Activated B cell treated with CpG ODN at 0.5 μM for 24 hours (primary cell): Measurements from ENCODE around the gene COX7A2L. TPM values are rescaled to one million over a fixed set of nuclear protein-coding genes. Genes with fewer than 3 reads are reported as not detected.

ENCODE experiments used
- ATAC-seq: fragments of 200-7000 bp; cut with Tn5 transposase; one replicate; pipeline ENCODE4 v1.10.0; 2021; ENCODE audit warnings: low read depth, mild to moderate bottlenecking, moderate library complexity
- CTCF ChIA-PET: fragments of 350-600 bp; sonication (Branson Sonifier 250); formaldehyde crosslinking; loops from one replicate; lab custom pipeline; 2021; ENCODE audit warnings: antibody characterized with exemption; lab: Charles Lee
- POLR2A ChIA-PET: fragments of 350-600 bp; sonication (Branson Sonifier 250); formaldehyde crosslinking; loops from one replicate; lab custom pipeline; 2021; ENCODE audit warnings: antibody characterized with exemption; lab: Charles Lee
- DNase-seq: peaks from one replicate; pipeline ENCODE4 v3.0.0; 2022
- H3K27ac Mint-ChIP-seq: one replicate; pipeline ENCODE4 v1.8.0; 2020; ENCODE audit warnings: mixed read lengths
- H3K27me3 Mint-ChIP-seq: one replicate; pipeline ENCODE4 v1.8.0; 2021; ENCODE audit warnings: mixed read lengths
- H3K36me3 Mint-ChIP-seq: one replicate; pipeline ENCODE4 v1.8.0; 2021; ENCODE audit warnings: low read depth, mixed read lengths
- H3K4me1 Mint-ChIP-seq: one replicate; pipeline ENCODE4 v1.8.0; 2021; ENCODE audit warnings: mixed read lengths
- H3K4me3 Mint-ChIP-seq: one replicate; pipeline ENCODE4 v1.8.0; 2020; ENCODE audit warnings: mild to moderate bottlenecking, mixed read lengths
- H3K9me3 Mint-ChIP-seq: one replicate; pipeline ENCODE4 v1.8.0; 2020; ENCODE audit warnings: mixed read lengths
- CTCF ChIP-seq: fragments of 200-600 bp; IDR thresholded peaks from one replicate; pipeline ENCODE4 v1.8.0; 2022; ENCODE audit warnings: antibody characterized with exemption, mild to moderate bottlenecking
- intact Hi-C: fragments of 100-400 bp; cut with micrococcal nuclease; formaldehyde crosslinking; loops from one replicate; pipeline ENCODE4 v1.15.1; 2024
- total RNA-seq: library from RNA; stranded (reverse); gene quantifications from 2 replicates; pipeline ENCODE4 v1.2.3, GENCODE V29; 2022

The COX7A2L gene
- total RNA-seq, 1 donor from 2014 or later = 84.2 TPM

- ATAC-seq = no peak
- DNase-seq = no peak
- ChIA-PET POLR2A (interaction anchor here (0.7 kb wide), 1 partner anchor 19 kb away, joined by 4 read pairs; no protein-coding TSS in a partner anchor), CTCF (no interaction called here)
- no peaks in the 10 kb centered on the region for H3K27me3 Mint-ChIP-seq
- no peak for TF ChIP-seq CTCF
- peaks cover 50% of the 10 kb centered on the region for H3K36me3 Mint-ChIP-seq
- intact Hi-C loops = no loop called here
- H3K4me3 Mint-ChIP-seq = no peak overlapping the region
- H3K4me1 Mint-ChIP-seq = no peaks in the 10 kb centered on the region
- H3K9me3 Mint-ChIP-seq = no peaks in the 10 kb centered on the region
- H3K27ac Mint-ChIP-seq = no peak overlapping the region
These were observed 51.7 kb downstream of the COX7A2L start for GRCh38 chr2:42309366-42309765.

- no peaks in the 10 kb centered on the region for H3K4me1 Mint-ChIP-seq
- H3K27ac Mint-ChIP-seq = no peak overlapping the region
- CTCF ChIA-PET = no interaction called here
- no peaks in the 10 kb centered on the region for H3K9me3 Mint-ChIP-seq
- DNase-seq (no peak), ATAC-seq (no peak)
- H3K36me3 Mint-ChIP-seq = peaks cover 63% of the 10 kb centered on the region
- no peak overlapping the region for H3K4me3 Mint-ChIP-seq
- TF ChIP-seq CTCF = no peak
- POLR2A ChIA-PET = no interaction called here
- intact Hi-C loops = no loop called here
- H3K27me3 Mint-ChIP-seq = no peaks in the 10 kb centered on the region
These were observed 53.8 kb downstream of the COX7A2L start for GRCh38 chr2:42307180-42307579.

GRCh38 chr2:42304059-42304713 lies 56.8 kb downstream of the COX7A2L start:
- ATAC-seq = no peak
- no peak for TF ChIP-seq CTCF
- no peak overlapping the region for H3K27ac Mint-ChIP-seq
- peaks cover 69% of the 10 kb centered on the region for H3K36me3 Mint-ChIP-seq
- H3K4me3 Mint-ChIP-seq = no peak overlapping the region
- POLR2A ChIA-PET = no interaction called here
- H3K27me3 Mint-ChIP-seq = no peaks in the 10 kb centered on the region
- CTCF ChIA-PET = no interaction called here
- H3K4me1 Mint-ChIP-seq = no peaks in the 10 kb centered on the region
- no peak for DNase-seq
- H3K9me3 Mint-ChIP-seq = no peaks in the 10 kb centered on the region
- intact Hi-C loops = no loop called here

GRCh38 chr2:42303252-42303651 lies 57.8 kb downstream of the COX7A2L start:
- Mint-ChIP-seq H3K4me3 (no peak overlapping the region), H3K4me1 (peaks cover under 1% of the 10 kb centered on the region), H3K9me3 (no peaks in the 10 kb centered on the region), H3K27ac (no peak overlapping the region), H3K36me3 (peaks cover 71% of the 10 kb centered on the region), H3K27me3 (no peaks in the 10 kb centered on the region)
- no peak for TF ChIP-seq CTCF
- DNase-seq = no peak
- ChIA-PET POLR2A (no interaction called here), CTCF (no interaction called here)
- intact Hi-C loops = no loop called here
- ATAC-seq = no peak

- TF ChIP-seq CTCF = no peak
- Mint-ChIP-seq H3K36me3 (peaks cover 78% of the 10 kb centered on the region), H3K4me1 (peaks cover 22% of the 10 kb centered on the region), H3K27me3 (no peaks in the 10 kb centered on the region), H3K27ac (no peak overlapping the region), H3K4me3 (no peak overlapping the region), H3K9me3 (no peaks in the 10 kb centered on the region)
- intact Hi-C loops = loop anchor here (2.0 kb wide), 1 partner anchor 14 kb away; no protein-coding TSS in a partner anchor
- no peak for DNase-seq
- ChIA-PET POLR2A (no interaction called here), CTCF (no interaction called here)
- ATAC-seq = no peak
These were observed 60.5 kb downstream of the COX7A2L start for GRCh38 chr2:42300527-42300926.

Other genes with a start within 250 kb of the COX7A2L start
- gene EML4, start 191.9 kb downstream of the COX7A2L start, total RNA-seq = 83.2 and 95.8 TPM in 2 replicates
- not detected in 2 replicates for gene KCNG3, start 132.8 kb upstream of the COX7A2L start, total RNA-seq
- gene MTA3, start 207.4 kb upstream of the COX7A2L start, total RNA-seq = 26.2 and 26.8 TPM in 2 replicates